RWPE1 (cell line): ENCODE measurements around the gene FOXE1.

Experiments used
- CTCF ChIA-PET: fragments of 350-600 bp; sonication (Branson Sonifier 250); formaldehyde crosslinking; extraction: SDS; loops from one replicate; lab custom pipeline; 2021; lab: Yijun Ruan, JAX
- POLR2A ChIA-PET: fragments of 400-600 bp; formaldehyde crosslinking; extraction: SDS; loops from one replicate; lab custom pipeline; 2020; ENCODE audit warnings: antibody characterized with exemption; ENCODE audit not compliant: low non-redundant PET; lab: Yijun Ruan, JAX
- DNase-seq: peaks from one replicate; pipeline ENCODE4 v3.0.0; 2012; ENCODE audit warnings: low spot score
- H3K27ac ChIP-seq: fragments of 450-650 bp; 2 replicates; pipeline ENCODE4 v1.5.1; 2017
- TF ChIP-seq, protein P1 (sequence below): fragments of 450-650 bp; conservative IDR thresholded peaks from 2 replicates; pipeline ENCODE4 v1.5.1; 2017; ENCODE audit warnings: low read depth, mild to moderate bottlenecking

The FOXE1 gene

GRCh38 chr9:97900103-97900737 is 47.2 kb downstream of the FOXE1 start:
- ChIA-PET CTCF (interaction anchor here (0.6 to 3.4 kb wide), 30 partner anchors 10 to 1196 kb away, joined by 3 to 21 read pairs (median 3); partner anchors contain the start of gene XPA), POLR2A (interaction anchor here (0.7 kb wide), 1 partner anchor 159 kb away, joined by 3 read pairs; no protein-coding TSS in a partner anchor)
- no peak for DNase-seq
- H3K27ac ChIP-seq, result peak overlapping the region; percentile 26; the same call in 1 of the 2 replicates
- TF ChIP-seq, protein P1, sequence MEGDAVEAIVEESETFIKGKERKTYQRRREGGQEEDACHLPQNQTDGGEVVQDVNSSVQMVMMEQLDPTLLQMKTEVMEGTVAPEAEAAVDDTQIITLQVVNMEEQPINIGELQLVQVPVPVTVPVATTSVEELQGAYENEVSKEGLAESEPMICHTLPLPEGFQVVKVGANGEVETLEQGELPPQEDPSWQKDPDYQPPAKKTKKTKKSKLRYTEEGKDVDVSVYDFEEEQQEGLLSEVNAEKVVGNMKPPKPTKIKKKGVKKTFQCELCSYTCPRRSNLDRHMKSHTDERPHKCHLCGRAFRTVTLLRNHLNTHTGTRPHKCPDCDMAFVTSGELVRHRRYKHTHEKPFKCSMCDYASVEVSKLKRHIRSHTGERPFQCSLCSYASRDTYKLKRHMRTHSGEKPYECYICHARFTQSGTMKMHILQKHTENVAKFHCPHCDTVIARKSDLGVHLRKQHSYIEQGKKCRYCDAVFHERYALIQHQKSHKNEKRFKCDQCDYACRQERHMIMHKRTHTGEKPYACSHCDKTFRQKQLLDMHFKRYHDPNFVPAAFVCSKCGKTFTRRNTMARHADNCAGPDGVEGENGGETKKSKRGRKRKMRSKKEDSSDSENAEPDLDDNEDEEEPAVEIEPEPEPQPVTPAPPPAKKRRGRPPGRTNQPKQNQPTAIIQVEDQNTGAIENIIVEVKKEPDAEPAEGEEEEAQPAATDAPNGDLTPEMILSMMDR, result no peak

- TF ChIP-seq, protein P1, result peak; percentile 97
- peak; percentile 85 for DNase-seq
- ChIA-PET POLR2A (interaction anchor here (0.7 kb wide), 2 partner anchors 45 to 158 kb away, joined by 3 to 4 read pairs; no protein-coding TSS in a partner anchor), CTCF (interaction anchor here (0.6 to 3.4 kb wide), 35 partner anchors 10 to 1197 kb away, joined by 3 to 21 read pairs (median 3); partner anchors contain the start of genes TRMO and XPA)
- H3K27ac ChIP-seq, result no peak overlapping the region; the same call in 1 of the 2 replicates
These were observed 47.9 kb downstream of the FOXE1 start for GRCh38 chr9:97900738-97901565.

GRCh38 chr9:97903177-97903576 is 50.2 kb downstream of the FOXE1 start:
- H3K27ac ChIP-seq, result no peak overlapping the region
- CTCF ChIA-PET, result interaction anchor here (0.6 kb wide), 1 partner anchor 173 kb away, joined by 4 read pairs; no protein-coding TSS in a partner anchor
- DNase-seq, result no peak
- TF ChIP-seq, protein P1, result no peak
- POLR2A ChIA-PET, result no interaction called here

GRCh38 chr9:97904725-97905124 is 51.7 kb downstream of the FOXE1 start:
- ChIA-PET CTCF (no interaction called here), POLR2A (no interaction called here)
- no peak for DNase-seq
- no peak overlapping the region for H3K27ac ChIP-seq
- TF ChIP-seq, protein P1, result no peak

- POLR2A ChIA-PET, result no interaction called here
- CTCF ChIA-PET, result no interaction called here
- no peak for DNase-seq
These were observed 52.2 kb downstream of the FOXE1 start for GRCh38 chr9:97905228-97905627.

More at GRCh38 chr9:97905228-97905627, 52.2 kb downstream of the FOXE1 start:
- TF ChIP-seq, protein P1, result no peak
- H3K27ac ChIP-seq, result no peak overlapping the region
